ENCODE results near the gene BAZ1B. TPM values are rescaled to one million over a fixed set of nuclear protein-coding genes. Genes with fewer than 3 reads are reported as not detected.
"Not testable (repeated sequence)": the region's sequence is repeated elsewhere in the genome, so short reads cannot be mapped to it uniquely, and the experiment has no call there.

BAZ1B gene
- total RNA-seq, 4 donors from 2014 or later, result 27.9 to 36.7 (median 29.6) TPM

- peak; percentile 95 to 96 for DNase-seq (ENCODE audit: low spot score in 2 of 2)
- no peaks in the 10 kb centered on the region for H3K27me3 ChIP-seq
- TF ChIP-seq POLR2AphosphoS5 (IDR thresholded peaks at IDR 0.05) (no peak), EP300 (IDR thresholded peaks at IDR 0.05) (no peak), POLR2A (IDR thresholded peaks at IDR 0.05) (no peak), CTCF (IDR thresholded peaks at IDR 0.05) (no peak)
- H3K27ac ChIP-seq, result peak overlapping the region; percentile 100
- H3K4me1 ChIP-seq, result peaks cover 25% of the 10 kb centered on the region
- no CpG with 5 or more reads among the region's 36 CpGs for WGBS
- H3K4me3 ChIP-seq, result peak overlapping the region; percentile 86
- no peaks in the 10 kb centered on the region for H3K9me3 ChIP-seq
- peaks cover 19% of the 10 kb centered on the region for H3K36me3 ChIP-seq
These were observed 35.0 kb upstream of the BAZ1B start for GRCh38 chr7:73557108-73557396.

DNA sequence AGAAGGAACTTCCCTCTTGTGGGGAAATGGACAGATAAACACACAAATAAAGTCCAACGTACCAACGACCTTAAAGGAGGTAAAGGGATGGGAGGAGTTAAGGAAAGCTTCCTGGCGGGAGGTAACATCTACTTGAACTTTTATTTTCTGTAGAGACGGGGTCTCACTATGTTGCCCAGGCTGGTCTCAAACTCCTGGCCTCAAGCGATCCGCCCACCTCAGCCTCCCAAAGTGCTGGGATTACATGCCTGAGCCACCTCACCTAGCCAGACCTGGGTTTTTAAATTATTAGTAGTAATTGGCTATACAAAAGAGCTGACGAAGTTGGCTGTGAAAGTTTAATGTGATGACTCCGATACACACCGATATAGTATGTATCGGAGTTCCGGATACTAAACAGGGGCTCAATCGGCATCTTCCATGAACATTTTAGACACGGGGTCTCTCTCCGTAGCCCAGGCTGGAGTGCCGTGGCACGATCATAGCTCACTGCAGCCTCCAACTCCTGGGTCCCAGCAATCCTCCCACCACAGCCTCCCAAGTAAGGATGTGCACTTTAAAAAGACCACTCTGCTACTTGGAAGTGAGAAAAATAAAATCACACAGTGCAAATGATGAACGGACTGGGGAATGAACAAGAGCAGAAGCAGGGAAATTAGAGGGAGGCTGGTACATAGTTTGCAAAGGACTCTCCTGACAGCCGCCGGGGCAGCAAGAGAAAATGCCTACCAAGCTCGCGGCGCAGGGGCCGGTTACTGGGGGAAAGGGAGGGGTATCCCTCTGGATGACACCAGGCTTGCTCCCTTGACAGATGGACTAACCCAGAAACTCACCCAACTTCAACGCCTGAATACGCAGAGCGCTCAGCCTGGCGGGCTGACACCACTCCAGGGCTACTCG lies 34.4 kb upstream of the BAZ1B start:
- DNase-seq (ENCODE audit: low spot score in 2 of 2), result no peak
- H3K36me3 ChIP-seq, result peaks cover 25% of the 10 kb centered on the region
- no peak for TF ChIP-seq POLR2A (IDR thresholded peaks at IDR 0.05)
- TF ChIP-seq EP300 (IDR thresholded peaks at IDR 0.05), result no peak
- TF ChIP-seq POLR2AphosphoS5 (IDR thresholded peaks at IDR 0.05), result no peak
- no peak for TF ChIP-seq CTCF (IDR thresholded peaks at IDR 0.05)
- H3K27ac ChIP-seq, result peak overlapping the region; percentile 100
- WGBS, result 15% methylated on average over 28 of the region's 28 CpGs
- H3K4me3 ChIP-seq, result peak overlapping the region; percentile 86
- H3K27me3 ChIP-seq, result no peaks in the 10 kb centered on the region
- H3K9me3 ChIP-seq, result no peaks in the 10 kb centered on the region
- H3K4me1 ChIP-seq, result peaks cover 25% of the 10 kb centered on the region

GRCh38 chr7:73555411-73555982 lies 33.4 kb upstream of the BAZ1B start:
- 34% methylated on average over 6 of the region's 6 CpGs for WGBS
- Histone ChIP-seq H3K4me3 (peak overlapping the region; percentile 86), H3K4me1 (peaks cover 25% of the 10 kb centered on the region), H3K9me3 (no peaks in the 10 kb centered on the region), H3K27me3 (no peaks in the 10 kb centered on the region), H3K36me3 (peaks cover 32% of the 10 kb centered on the region), H3K27ac (no peak overlapping the region)
- no peak for DNase-seq (ENCODE audit: low spot score in 2 of 2)
- no peak for TF ChIP-seq POLR2A (IDR thresholded peaks at IDR 0.05)
- TF ChIP-seq EP300 (IDR thresholded peaks at IDR 0.05), result no peak
- no peak for TF ChIP-seq POLR2AphosphoS5 (IDR thresholded peaks at IDR 0.05)
- TF ChIP-seq CTCF (IDR thresholded peaks at IDR 0.05), result no peak

DNA sequence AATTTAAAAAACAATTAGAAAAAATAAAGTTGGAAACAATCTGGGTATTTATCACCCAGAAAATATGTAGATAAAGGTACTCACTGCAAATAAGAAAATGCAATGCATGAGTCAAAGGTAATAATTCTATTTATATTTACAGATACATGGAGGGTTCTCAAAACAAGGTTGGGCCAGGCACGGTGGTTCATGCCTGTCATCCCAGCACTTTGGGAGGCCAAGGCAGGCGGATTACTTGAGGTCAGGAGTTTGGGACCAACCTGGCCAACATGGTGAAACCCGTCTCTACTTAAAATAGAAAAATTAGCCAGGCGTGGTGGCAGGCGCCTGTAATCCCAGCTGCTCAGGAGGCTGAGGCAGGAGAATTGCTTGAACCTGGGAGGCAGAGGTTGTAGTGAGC lies 28.0 kb upstream of the BAZ1B start:
- not testable (repeated sequence) for H3K27me3 ChIP-seq; H3K27ac ChIP-seq; H3K4me3 ChIP-seq; DNase-seq (ENCODE audit: low spot score in 2 of 2); H3K9me3 ChIP-seq; H3K4me1 ChIP-seq
- peaks cover 38% of the 10 kb centered on the region for H3K36me3 ChIP-seq
- 89% methylated on average over 5 of the region's 5 CpGs for WGBS

GRCh38 chr7:73549176-73549575 lies 27.1 kb upstream of the BAZ1B start:
- Histone ChIP-seq H3K27me3 (no peaks in the 10 kb centered on the region), H3K27ac (no peak overlapping the region), H3K4me1 (no peaks in the 10 kb centered on the region), H3K36me3 (peaks cover 37% of the 10 kb centered on the region), H3K4me3 (no peak overlapping the region), H3K9me3 (no peaks in the 10 kb centered on the region)
- DNase-seq (ENCODE audit: low spot score in 2 of 2), result no peak
- 89% methylated on average over 4 of the region's 4 CpGs for WGBS
- TF ChIP-seq CTCF (IDR thresholded peaks at IDR 0.05) (no peak), EP300 (IDR thresholded peaks at IDR 0.05) (no peak)
